ENCODE results near the gene C9orf43. TPM values are rescaled to one million over a fixed set of nuclear protein-coding genes. Genes with fewer than 3 reads are reported as not detected.

C9orf43 gene
- total and polyA plus RNA-seq, 2 donors (not counting 3 experiments of a cell fraction or from before 2014, with no cell fraction given): 0.25 to 0.66 TPM

DNA sequence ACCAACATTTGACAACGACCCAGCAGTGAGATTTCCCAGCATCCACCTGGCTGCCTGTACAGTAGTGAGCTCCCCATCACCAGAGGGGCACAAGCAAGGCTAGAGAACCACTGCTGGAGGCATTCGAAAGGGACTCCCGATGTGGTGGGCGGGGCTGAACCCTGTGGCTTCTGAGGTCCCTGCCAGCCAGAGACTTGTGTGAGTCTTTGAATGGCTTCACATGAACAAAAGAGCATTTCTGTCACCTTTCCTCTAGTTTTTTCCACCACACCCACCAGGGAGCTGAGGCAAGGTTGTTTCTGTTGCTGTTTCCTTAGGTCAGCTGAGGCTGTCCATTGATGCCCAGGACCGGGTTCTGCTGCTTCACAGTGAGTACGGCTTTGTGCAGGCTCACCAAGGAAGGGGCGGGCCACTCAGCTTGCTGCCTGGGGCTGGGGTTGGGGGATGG, 68.7 kb downstream of the C9orf43 start:
- Histone ChIP-seq H3K9me1 (replicated peaks; ENCODE audit: control insufficient read depth, extremely low read depth, insufficient read depth, low read length) (no peaks in the 10 kb centered on the region), H3K27me3 (ENCODE audit: control insufficient read depth in 2 of 2, insufficient read depth in 2 of 2, low read length in 2 of 2) (no peaks in the 10 kb centered on the region), H3K27ac (ENCODE audit: insufficient read depth, low read depth, low read length) (no peak overlapping the region), H3K4me2 (ENCODE audit: insufficient read depth, low read length) (no peak overlapping the region), H3K9me3 (replicated peaks; ENCODE audit: control insufficient read depth, insufficient read depth, low read length) (no peaks in the 10 kb centered on the region), H3K4me1 (ENCODE audit: control insufficient read depth, extremely low read depth, insufficient read depth, low read length) (peaks cover 8% of the 10 kb centered on the region), H2AFZ (ENCODE audit: low read depth, low read length) (no peak overlapping the region), H3K4me3 (replicated peaks in 1 of 3; ENCODE audit: insufficient read depth in 1 of 3, low read depth in 1 of 3, low read length in 3 of 3) (no peak overlapping the region), H3K79me2 (ENCODE audit: control insufficient read depth, insufficient read depth, low read length) (no peaks in the 10 kb centered on the region), H3K36me3 (ENCODE audit: control insufficient read depth in 2 of 2, extremely low read depth in 1 of 2, insufficient read depth in 2 of 2, low read length in 2 of 2) (no peaks in the 10 kb centered on the region), H3K9ac (replicated peaks; ENCODE audit: extremely low read depth, insufficient read depth, low read length) (no peak overlapping the region), H4K20me1 (replicated peaks; ENCODE audit: control insufficient read depth, extremely low read depth, insufficient read depth, low read length) (no peaks in the 10 kb centered on the region)
- dilution Hi-C loops (cut with MboI; ENCODE audit: extremely low pct_ligation_motif_present, low sequenced_read_pairs) (no loop called here), intact Hi-C loops (cut with micrococcal nuclease) (no loop called here)
- POLR2A ChIA-PET: no interaction called here
- FAIRE-seq (no peak), DNase-seq (ENCODE audit: low read depth, low spot score) (no peak)
- CTCF ChIA-PET: no interaction called here
- BruUV-seq (replicated peaks): no TSS peak
- TF ChIP-seq GATA2 (IDR thresholded peaks at IDR 0.05; ENCODE audit: insufficient read depth, insufficient read length, low read depth, low read length) (no peak), EZH2 (IDR thresholded peaks at IDR 0.05; ENCODE audit: borderline replicate concordance, low read depth, low read length, severe bottlenecking) (no peak), MYC (IDR thresholded peaks at IDR 0.05; ENCODE audit: low read depth, low read length) (no peak), POLR2AphosphoS5 (IDR thresholded peaks at IDR 0.05; ENCODE audit: insufficient read depth, low read depth, low read length) (no peak), FOS (IDR thresholded peaks at IDR 0.05; ENCODE audit: borderline replicate concordance, insufficient read depth, low read length) (no peak), JUN (IDR thresholded peaks at IDR 0.05; ENCODE audit: borderline replicate concordance, insufficient read depth, insufficient read length, low read depth) (no peak), POLR2A (IDR thresholded peaks at IDR 0.05; ENCODE audit: low read depth, low read length) (no peak)
- TF ChIP-seq, protein P1, sequence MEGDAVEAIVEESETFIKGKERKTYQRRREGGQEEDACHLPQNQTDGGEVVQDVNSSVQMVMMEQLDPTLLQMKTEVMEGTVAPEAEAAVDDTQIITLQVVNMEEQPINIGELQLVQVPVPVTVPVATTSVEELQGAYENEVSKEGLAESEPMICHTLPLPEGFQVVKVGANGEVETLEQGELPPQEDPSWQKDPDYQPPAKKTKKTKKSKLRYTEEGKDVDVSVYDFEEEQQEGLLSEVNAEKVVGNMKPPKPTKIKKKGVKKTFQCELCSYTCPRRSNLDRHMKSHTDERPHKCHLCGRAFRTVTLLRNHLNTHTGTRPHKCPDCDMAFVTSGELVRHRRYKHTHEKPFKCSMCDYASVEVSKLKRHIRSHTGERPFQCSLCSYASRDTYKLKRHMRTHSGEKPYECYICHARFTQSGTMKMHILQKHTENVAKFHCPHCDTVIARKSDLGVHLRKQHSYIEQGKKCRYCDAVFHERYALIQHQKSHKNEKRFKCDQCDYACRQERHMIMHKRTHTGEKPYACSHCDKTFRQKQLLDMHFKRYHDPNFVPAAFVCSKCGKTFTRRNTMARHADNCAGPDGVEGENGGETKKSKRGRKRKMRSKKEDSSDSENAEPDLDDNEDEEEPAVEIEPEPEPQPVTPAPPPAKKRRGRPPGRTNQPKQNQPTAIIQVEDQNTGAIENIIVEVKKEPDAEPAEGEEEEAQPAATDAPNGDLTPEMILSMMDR (IDR thresholded peaks at IDR 0.05; ENCODE audit: extremely low read depth in 1 of 2, insufficient read depth in 1 of 2, low read depth in 1 of 2, low read length in 2 of 2): no peak
- TF ChIP-seq, protein P2, sequence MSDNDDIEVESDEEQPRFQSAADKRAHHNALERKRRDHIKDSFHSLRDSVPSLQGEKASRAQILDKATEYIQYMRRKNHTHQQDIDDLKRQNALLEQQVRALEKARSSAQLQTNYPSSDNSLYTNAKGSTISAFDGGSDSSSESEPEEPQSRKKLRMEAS (IDR thresholded peaks at IDR 0.05; ENCODE audit: insufficient read depth, insufficient read length): no peak

Other genes with a start within 250 kb of the C9orf43 start
- 24.6 and 26.8 TPM in 2 replicates for gene FKBP15, start 189.5 kb upstream of the C9orf43 start, total RNA-seq
- gene FKBP15, start 189.5 kb upstream of the C9orf43 start, polyA plus RNA-seq: 16.8 and 24.7 TPM in 2 replicates
- 20.8 and 22.7 TPM in 2 replicates for gene SLC31A1, start 189.2 kb upstream of the C9orf43 start, total RNA-seq
- gene SLC31A1, start 189.2 kb upstream of the C9orf43 start, polyA plus RNA-seq: 11.3 and 13.5 TPM in 2 replicates
- gene CDC26, start 135.2 kb upstream of the C9orf43 start, total RNA-seq: 36.9 and 37.5 TPM in 2 replicates
- 17.6 and 25.7 TPM in 2 replicates for gene CDC26, start 135.2 kb upstream of the C9orf43 start, polyA plus RNA-seq
- 24.2 and 25.8 TPM in 2 replicates for gene PRPF4, start 135.1 kb upstream of the C9orf43 start, total RNA-seq
- gene PRPF4, start 135.1 kb upstream of the C9orf43 start, polyA plus RNA-seq: 10.0 and 12.9 TPM in 2 replicates
- not detected in 2 replicates for gene RNF183, start 107.4 kb upstream of the C9orf43 start, total RNA-seq
- not detected in 2 replicates for gene RNF183, start 107.4 kb upstream of the C9orf43 start, polyA plus RNA-seq
- gene WDR31, start 70.5 kb upstream of the C9orf43 start, total RNA-seq: 0.62 and 1.00 TPM in 2 replicates
- gene WDR31, start 70.5 kb upstream of the C9orf43 start, polyA plus RNA-seq: 0.22 and 0.25 TPM in 2 replicates
- not detected in 2 replicates for gene BSPRY, start 61.2 kb upstream of the C9orf43 start, total RNA-seq
- not detected in 2 replicates for gene BSPRY, start 61.2 kb upstream of the C9orf43 start, polyA plus RNA-seq
- 7.6 and 8.0 TPM in 2 replicates for gene HDHD3, start 33.8 kb upstream of the C9orf43 start, total RNA-seq
- gene HDHD3, start 33.8 kb upstream of the C9orf43 start, polyA plus RNA-seq: 14.1 and 15.5 TPM in 2 replicates
- 29.5 TPM in 2 replicates for gene ALAD, start 9.5 kb upstream of the C9orf43 start, total RNA-seq
- gene ALAD, start 9.5 kb upstream of the C9orf43 start, polyA plus RNA-seq: 11.8 and 12.8 TPM in 2 replicates
- 53.8 and 54.3 TPM in 2 replicates for gene POLE3, start 72 bp upstream of the C9orf43 start, total RNA-seq
- gene POLE3, start 72 bp upstream of the C9orf43 start, polyA plus RNA-seq: 61.5 and 68.6 TPM in 2 replicates
- gene RGS3, start 53.0 kb downstream of the C9orf43 start, total RNA-seq: 407 and 416 TPM in 2 replicates
- 356 and 385 TPM in 2 replicates for gene RGS3, start 53.0 kb downstream of the C9orf43 start, polyA plus RNA-seq